GM20000 (cell line): Measurements from ENCODE around the gene P3H2.
A peak's percentile ranks its signal among the peaks of the same experiment; 100 is the strongest.
"Not testable (repeated sequence)": the region's sequence is repeated elsewhere in the genome, so short reads cannot be mapped to it uniquely, and the experiment has no call there.

ENCODE experiments used
- DNase-seq: peaks from one replicate; pipeline ENCODE4 v3.0.0; 2012; ENCODE audit warnings: low spot score
- TF ChIP-seq, protein P1 (sequence below): IDR thresholded peaks from 2 replicates; pipeline ENCODE4 v1.5.1; 2012; ENCODE audit warnings: mild to moderate bottlenecking, control low read depth; ENCODE audit errors: extremely low read depth, missing control alignments

P3H2 gene

DNA sequence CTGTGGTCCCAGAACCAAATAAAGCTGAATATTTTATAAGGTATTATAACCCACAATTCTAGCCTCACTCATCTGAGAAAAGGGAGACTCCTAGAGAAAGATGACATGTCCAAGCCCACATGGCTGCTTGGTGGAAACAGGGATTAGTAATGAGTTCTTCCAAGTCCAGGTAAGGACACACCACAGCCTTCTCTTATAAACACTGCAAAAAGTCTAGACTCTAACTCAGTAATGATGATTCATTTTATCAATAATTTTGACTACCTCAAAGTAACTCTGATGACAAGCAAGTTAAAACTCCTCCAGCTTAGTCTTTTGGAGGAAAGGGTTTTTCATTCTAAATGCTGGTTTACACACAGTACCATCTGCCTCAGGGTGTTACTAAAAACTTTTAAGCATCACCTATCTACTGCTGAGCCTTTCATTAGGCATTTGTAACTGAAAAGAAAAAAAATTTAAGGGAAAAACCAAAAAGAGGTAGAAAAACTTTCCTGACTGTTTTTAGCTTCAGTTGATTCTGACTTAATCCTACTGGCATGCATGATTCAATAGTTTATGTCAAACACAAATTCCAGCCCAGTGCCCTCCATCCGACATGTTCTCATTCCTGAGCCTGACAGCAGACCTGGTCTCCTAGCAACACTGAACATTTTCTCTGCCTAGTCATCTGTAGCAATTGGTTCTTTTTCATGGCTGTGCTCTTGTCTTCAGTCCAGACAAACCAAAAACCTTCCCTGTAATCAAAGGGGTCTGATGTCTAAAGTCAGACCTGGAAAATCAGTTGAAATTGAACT, 43.9 kb downstream of the P3H2 start:
- TF ChIP-seq, protein P1, sequence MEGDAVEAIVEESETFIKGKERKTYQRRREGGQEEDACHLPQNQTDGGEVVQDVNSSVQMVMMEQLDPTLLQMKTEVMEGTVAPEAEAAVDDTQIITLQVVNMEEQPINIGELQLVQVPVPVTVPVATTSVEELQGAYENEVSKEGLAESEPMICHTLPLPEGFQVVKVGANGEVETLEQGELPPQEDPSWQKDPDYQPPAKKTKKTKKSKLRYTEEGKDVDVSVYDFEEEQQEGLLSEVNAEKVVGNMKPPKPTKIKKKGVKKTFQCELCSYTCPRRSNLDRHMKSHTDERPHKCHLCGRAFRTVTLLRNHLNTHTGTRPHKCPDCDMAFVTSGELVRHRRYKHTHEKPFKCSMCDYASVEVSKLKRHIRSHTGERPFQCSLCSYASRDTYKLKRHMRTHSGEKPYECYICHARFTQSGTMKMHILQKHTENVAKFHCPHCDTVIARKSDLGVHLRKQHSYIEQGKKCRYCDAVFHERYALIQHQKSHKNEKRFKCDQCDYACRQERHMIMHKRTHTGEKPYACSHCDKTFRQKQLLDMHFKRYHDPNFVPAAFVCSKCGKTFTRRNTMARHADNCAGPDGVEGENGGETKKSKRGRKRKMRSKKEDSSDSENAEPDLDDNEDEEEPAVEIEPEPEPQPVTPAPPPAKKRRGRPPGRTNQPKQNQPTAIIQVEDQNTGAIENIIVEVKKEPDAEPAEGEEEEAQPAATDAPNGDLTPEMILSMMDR = no peak
- DNase-seq = no peak

DNA sequence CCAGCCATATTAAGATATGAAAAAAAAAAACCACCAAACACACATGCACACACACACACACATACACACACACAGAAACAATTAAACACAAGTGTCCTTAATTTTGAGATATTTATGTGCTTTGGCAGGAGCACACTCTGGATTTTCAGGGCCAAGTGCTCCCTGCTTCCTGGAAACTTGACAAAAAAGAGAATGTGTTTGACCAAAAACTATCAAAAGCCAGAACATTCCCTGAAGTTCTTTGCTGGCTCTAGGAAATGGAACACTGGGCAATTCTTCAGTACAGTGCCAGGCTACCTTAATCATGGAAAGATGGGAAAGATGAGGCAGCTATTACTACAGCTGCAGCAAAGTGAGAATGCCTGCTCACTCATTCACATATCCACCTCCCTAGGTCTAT, 44.6 kb downstream of the P3H2 start:
- TF ChIP-seq, protein P1 = no peak
- no peak for DNase-seq

DNA sequence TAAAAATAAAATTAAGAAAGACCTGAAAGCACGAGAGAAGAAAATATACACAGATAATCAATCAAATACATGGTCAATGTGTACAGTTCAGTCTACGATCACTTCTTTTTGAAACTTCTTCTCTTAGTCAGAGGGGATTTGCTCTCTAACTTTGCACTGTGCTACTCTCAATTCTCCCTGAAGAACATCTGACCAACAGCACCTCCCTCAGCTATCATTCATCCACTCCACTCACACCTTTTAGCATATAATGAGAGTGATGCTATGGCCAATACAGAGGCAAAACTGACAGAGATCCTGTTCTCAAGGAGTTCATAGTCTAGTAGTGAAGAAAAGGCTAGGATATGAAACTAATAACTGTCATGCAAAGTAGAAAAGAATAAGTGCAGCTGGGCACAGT, 45.9 kb downstream of the P3H2 start:
- TF ChIP-seq, protein P1 = no peak
- peak; percentile 12 for DNase-seq

DNA sequence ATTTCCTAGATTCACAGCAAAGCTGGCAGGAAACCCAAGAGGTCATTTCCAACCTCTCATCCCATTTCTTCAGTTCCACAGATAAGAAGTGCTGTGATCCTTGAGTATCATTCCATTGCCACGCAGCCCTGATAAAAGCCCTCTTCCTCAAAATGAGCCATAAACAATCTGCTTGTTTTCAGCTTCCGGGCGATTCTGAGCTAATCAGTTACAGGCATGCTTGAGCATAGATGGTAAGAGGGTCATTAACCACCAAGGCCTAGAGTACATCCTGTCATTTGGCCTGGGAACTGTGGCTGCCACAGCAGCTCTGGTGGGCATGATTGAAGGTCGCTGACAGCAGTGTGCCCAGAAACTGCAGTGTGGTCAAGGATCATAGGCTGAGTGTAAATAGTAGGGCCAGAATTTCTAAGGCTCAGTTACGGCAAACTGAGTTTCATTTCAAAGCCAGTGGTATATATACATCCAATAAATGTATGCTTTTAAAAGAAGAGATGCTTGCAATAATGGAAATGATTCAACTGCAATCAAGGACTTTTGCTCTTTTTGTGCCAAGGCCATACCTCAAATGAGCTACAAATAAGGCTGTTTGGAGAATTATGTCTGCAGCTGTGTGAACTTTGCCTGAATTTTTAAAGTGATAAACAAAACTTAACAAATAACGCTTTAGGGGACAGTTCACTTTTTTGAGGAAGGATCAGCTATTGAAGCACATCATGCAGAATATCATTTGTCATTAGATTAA, 47.3 kb downstream of the P3H2 start:
- TF ChIP-seq, protein P1 = no peak

DNA sequence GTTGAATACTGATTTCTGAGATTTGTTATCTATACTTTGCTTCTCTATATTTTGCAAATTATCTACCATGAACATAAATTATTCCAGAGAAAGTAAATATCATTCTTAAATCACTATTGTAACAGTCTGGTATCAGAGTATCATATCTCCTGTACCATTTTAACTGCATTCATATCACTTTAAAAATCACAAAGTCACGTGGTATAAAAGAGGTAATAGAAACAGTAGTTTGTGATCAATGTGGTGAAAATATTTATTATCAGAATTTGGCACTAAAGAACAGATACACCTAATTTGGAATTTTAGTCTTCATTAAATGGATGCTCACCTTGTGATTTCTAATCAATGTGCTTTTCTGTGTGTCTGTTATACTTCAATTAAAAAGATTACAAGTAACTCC, 47.8 kb downstream of the P3H2 start:
- TF ChIP-seq, protein P1 = no peak
- DNase-seq = no peak

More for the DNA sequence above, 47.3 kb downstream of the P3H2 start:
- DNase-seq = no peak

DNA sequence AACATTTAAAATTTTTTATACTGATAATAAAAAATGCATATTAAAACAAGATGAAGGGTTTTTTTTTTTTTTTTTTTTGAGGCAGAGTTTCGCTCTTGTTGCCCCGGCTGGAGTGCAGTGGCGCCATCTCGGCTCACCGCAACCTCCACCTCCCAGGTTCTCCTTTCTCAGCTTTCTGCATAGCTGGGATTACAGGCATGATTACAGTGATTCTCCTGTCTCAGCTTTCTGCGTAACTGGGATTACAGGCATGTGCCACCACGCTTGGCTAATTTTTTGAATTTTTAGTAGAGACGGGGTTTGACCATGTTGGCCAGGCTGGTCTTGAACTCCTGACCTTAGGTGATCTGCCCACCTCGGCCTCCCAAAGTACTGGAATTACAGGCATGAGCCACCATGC, 48.8 kb downstream of the P3H2 start:
- not testable (repeated sequence) for DNase-seq

DNA sequence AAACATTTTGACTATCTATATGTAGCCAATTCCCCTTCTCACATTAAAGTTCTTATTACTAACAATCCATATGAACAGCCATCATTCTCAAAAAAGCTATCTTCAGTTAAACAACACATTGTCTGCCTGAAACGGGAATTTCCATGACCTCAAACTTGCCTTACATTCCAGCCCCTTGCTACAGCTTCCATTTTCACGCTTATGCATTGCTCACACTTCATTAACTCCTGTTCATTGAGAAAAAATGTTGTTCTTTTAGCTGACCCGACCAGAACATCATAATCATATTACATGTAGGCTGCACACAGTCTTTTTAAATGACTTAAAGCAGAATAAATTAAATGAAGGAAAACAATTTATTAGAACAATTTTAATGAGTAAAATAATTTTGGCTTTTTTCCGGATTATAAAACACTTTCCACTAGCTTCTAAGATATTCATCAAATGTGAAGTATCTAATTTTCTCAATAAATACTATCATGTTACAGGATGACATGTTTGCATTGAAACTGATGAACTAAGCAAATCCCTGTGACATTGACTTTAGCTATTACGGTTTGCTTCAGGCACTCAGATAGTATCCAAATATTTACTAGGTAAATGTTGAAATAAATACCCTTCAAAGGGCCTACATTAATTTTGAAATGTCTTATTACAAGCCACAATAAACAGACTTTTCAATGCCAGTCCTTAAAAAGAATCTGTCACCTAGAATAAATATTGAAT, 49.9 kb downstream of the P3H2 start:
- DNase-seq = no peak
- TF ChIP-seq, protein P1 = no peak
